Measurements from ENCODE around the gene PITPNM3. TPM values are rescaled to one million over a fixed set of nuclear protein-coding genes. Genes with fewer than 3 reads are reported as not detected.

The PITPNM3 gene
- total RNA-seq, 1 donor from 2014 or later: 1.4 TPM

GRCh38 chr17:6430769-6431168, 125.6 kb downstream of the PITPNM3 start:
- peaks cover 5% of the 10 kb centered on the region for H3K9me3 Mint-ChIP-seq (ENCODE audit: unreplicated experiment)
- no peaks in the 10 kb centered on the region for H3K36me3 Mint-ChIP-seq (ENCODE audit: unreplicated experiment)
- peaks cover 7% of the 10 kb centered on the region for H3K4me1 Mint-ChIP-seq (ENCODE audit: low read depth, unreplicated experiment)
- TF ChIP-seq CTCF (IDR thresholded peaks at IDR 0.05; ENCODE audit: partially characterized antibody, unreplicated experiment): peak; percentile 76
- H3K27ac Mint-ChIP-seq (ENCODE audit: unreplicated experiment): peak overlapping the region; percentile 43
- H3K4me3 Mint-ChIP-seq (ENCODE audit: unreplicated experiment): no peak overlapping the region
- peaks cover 1% of the 10 kb centered on the region for H3K27me3 Mint-ChIP-seq (ENCODE audit: unreplicated experiment)
- no peak for DNase-seq

GRCh38 chr17:6429266-6429665, 127.1 kb downstream of the PITPNM3 start:
- DNase-seq: peak; percentile 46
- peaks cover 8% of the 10 kb centered on the region for H3K4me1 Mint-ChIP-seq (ENCODE audit: low read depth, unreplicated experiment)
- H3K9me3 Mint-ChIP-seq (ENCODE audit: unreplicated experiment): peaks cover 5% of the 10 kb centered on the region
- H3K4me3 Mint-ChIP-seq (ENCODE audit: unreplicated experiment): no peak overlapping the region
- peaks cover 1% of the 10 kb centered on the region for H3K27me3 Mint-ChIP-seq (ENCODE audit: unreplicated experiment)
- H3K27ac Mint-ChIP-seq (ENCODE audit: unreplicated experiment): peak overlapping the region; percentile 28
- no peak for TF ChIP-seq CTCF (IDR thresholded peaks at IDR 0.05; ENCODE audit: partially characterized antibody, unreplicated experiment)
- H3K36me3 Mint-ChIP-seq (ENCODE audit: unreplicated experiment): no peaks in the 10 kb centered on the region

- Mint-ChIP-seq H3K27me3 (ENCODE audit: unreplicated experiment) (peaks cover 3% of the 10 kb centered on the region), H3K4me1 (ENCODE audit: low read depth, unreplicated experiment) (peaks cover 14% of the 10 kb centered on the region), H3K4me3 (ENCODE audit: unreplicated experiment) (no peak overlapping the region), H3K36me3 (ENCODE audit: unreplicated experiment) (no peaks in the 10 kb centered on the region), H3K9me3 (ENCODE audit: unreplicated experiment) (peaks cover 5% of the 10 kb centered on the region), H3K27ac (ENCODE audit: unreplicated experiment) (no peak overlapping the region)
- DNase-seq: no peak
- TF ChIP-seq CTCF (IDR thresholded peaks at IDR 0.05; ENCODE audit: partially characterized antibody, unreplicated experiment): no peak
These were observed 128.0 kb downstream of the PITPNM3 start for GRCh38 chr17:6428207-6428965.

- Mint-ChIP-seq H3K27me3 (ENCODE audit: unreplicated experiment) (peaks cover 3% of the 10 kb centered on the region), H3K9me3 (ENCODE audit: unreplicated experiment) (peaks cover 3% of the 10 kb centered on the region), H3K4me3 (ENCODE audit: unreplicated experiment) (no peak overlapping the region), H3K4me1 (ENCODE audit: low read depth, unreplicated experiment) (peaks cover 17% of the 10 kb centered on the region), H3K36me3 (ENCODE audit: unreplicated experiment) (no peaks in the 10 kb centered on the region), H3K27ac (ENCODE audit: unreplicated experiment) (no peak overlapping the region)
- no peak for DNase-seq
- no peak for TF ChIP-seq CTCF (IDR thresholded peaks at IDR 0.05; ENCODE audit: partially characterized antibody, unreplicated experiment)
These were observed 129.0 kb downstream of the PITPNM3 start for GRCh38 chr17:6427279-6427781.
